ENCODE results near the gene CMAS. TPM values are rescaled to one million over a fixed set of nuclear protein-coding genes. Genes with fewer than 3 reads are reported as not detected.
"Not testable (repeated sequence)": the region's sequence is repeated elsewhere in the genome, so short reads cannot be mapped to it uniquely, and the experiment has no call there.

Gene CMAS
- total RNA-seq, 1 donor from 2014 or later, result 29.4 TPM

- H3K4me3 ChIP-seq, result peak overlapping the region; percentile 98
- H3K27ac ChIP-seq, result no peak overlapping the region
- no peaks in the 10 kb centered on the region for H3K9me3 ChIP-seq
- no peak for ATAC-seq
- DNase-seq, result no peak
- intact Hi-C loops (cut with DNase I), result no loop called here
- H3K36me3 ChIP-seq, result no peaks in the 10 kb centered on the region
- H3K27me3 ChIP-seq, result no peaks in the 10 kb centered on the region
- H3K4me1 ChIP-seq, result peaks cover 15% of the 10 kb centered on the region
- TF ChIP-seq, protein P1, sequence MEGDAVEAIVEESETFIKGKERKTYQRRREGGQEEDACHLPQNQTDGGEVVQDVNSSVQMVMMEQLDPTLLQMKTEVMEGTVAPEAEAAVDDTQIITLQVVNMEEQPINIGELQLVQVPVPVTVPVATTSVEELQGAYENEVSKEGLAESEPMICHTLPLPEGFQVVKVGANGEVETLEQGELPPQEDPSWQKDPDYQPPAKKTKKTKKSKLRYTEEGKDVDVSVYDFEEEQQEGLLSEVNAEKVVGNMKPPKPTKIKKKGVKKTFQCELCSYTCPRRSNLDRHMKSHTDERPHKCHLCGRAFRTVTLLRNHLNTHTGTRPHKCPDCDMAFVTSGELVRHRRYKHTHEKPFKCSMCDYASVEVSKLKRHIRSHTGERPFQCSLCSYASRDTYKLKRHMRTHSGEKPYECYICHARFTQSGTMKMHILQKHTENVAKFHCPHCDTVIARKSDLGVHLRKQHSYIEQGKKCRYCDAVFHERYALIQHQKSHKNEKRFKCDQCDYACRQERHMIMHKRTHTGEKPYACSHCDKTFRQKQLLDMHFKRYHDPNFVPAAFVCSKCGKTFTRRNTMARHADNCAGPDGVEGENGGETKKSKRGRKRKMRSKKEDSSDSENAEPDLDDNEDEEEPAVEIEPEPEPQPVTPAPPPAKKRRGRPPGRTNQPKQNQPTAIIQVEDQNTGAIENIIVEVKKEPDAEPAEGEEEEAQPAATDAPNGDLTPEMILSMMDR (IDR thresholded peaks at IDR 0.05), result no peak
These were observed 1.5 kb downstream of the CMAS start for GRCh38 chr12:22047494-22047893.

- Histone ChIP-seq H3K36me3 (no peaks in the 10 kb centered on the region), H3K4me3 (no peak overlapping the region), H3K9me3 (no peaks in the 10 kb centered on the region), H3K4me1 (peaks cover 15% of the 10 kb centered on the region), H3K27me3 (no peaks in the 10 kb centered on the region), H3K27ac (no peak overlapping the region)
- no peak for ATAC-seq
- DNase-seq, result no peak
- TF ChIP-seq, protein P1 (IDR thresholded peaks at IDR 0.05), result no peak
- intact Hi-C loops (cut with DNase I), result no loop called here
These were observed 2.5 kb downstream of the CMAS start for GRCh38 chr12:22048351-22049041.

- TF ChIP-seq, protein P1 (IDR thresholded peaks at IDR 0.05), result no peak
- Histone ChIP-seq H3K27me3 (no peaks in the 10 kb centered on the region), H3K4me1 (peaks cover 15% of the 10 kb centered on the region), H3K9me3 (no peaks in the 10 kb centered on the region), H3K4me3 (no peak overlapping the region), H3K27ac (peak overlapping the region; percentile 8), H3K36me3 (peaks cover under 1% of the 10 kb centered on the region)
- DNase-seq, result no peak
- no peak for ATAC-seq
- intact Hi-C loops (cut with DNase I), result no loop called here
These were observed 4.1 kb downstream of the CMAS start for GRCh38 chr12:22050078-22050477.

GRCh38 chr12:22051114-22051698 lies 5.2 kb downstream of the CMAS start:
- H3K27me3 ChIP-seq, result no peaks in the 10 kb centered on the region
- no peaks in the 10 kb centered on the region for H3K9me3 ChIP-seq
- TF ChIP-seq, protein P1 (IDR thresholded peaks at IDR 0.05), result no peak
- no peak overlapping the region for H3K4me3 ChIP-seq
- no peak overlapping the region for H3K27ac ChIP-seq
- no peak for ATAC-seq
- peaks cover 11% of the 10 kb centered on the region for H3K36me3 ChIP-seq
- DNase-seq, result no peak
- intact Hi-C loops (cut with DNase I), result no loop called here
- peaks cover 15% of the 10 kb centered on the region for H3K4me1 ChIP-seq

- H3K27me3 ChIP-seq; DNase-seq; ATAC-seq; H3K27ac ChIP-seq; H3K4me3 ChIP-seq; intact Hi-C loops (cut with DNase I); H3K9me3 ChIP-seq: not testable (repeated sequence)
- H3K4me1 ChIP-seq, result peaks cover 11% of the 10 kb centered on the region
- H3K36me3 ChIP-seq, result peaks cover 19% of the 10 kb centered on the region
These were observed 7.0 kb downstream of the CMAS start for GRCh38 chr12:22052994-22053393.

GRCh38 chr12:22054155-22054554 lies 8.1 kb downstream of the CMAS start:
- H3K4me1 ChIP-seq, result peaks cover 11% of the 10 kb centered on the region
- H3K27me3 ChIP-seq, result no peaks in the 10 kb centered on the region
- peaks cover 30% of the 10 kb centered on the region for H3K36me3 ChIP-seq
- DNase-seq (no peak), ATAC-seq (no peak)
- H3K27ac ChIP-seq, result no peak overlapping the region
- H3K9me3 ChIP-seq, result no peaks in the 10 kb centered on the region
- H3K4me3 ChIP-seq, result no peak overlapping the region
- intact Hi-C loops (cut with DNase I), result no loop called here
- TF ChIP-seq, protein P1 (IDR thresholded peaks at IDR 0.05), result no peak

All from upper lobe of right lung (tissue), 1 donor.